Natural killer cell (primary cell): ENCODE results near the gene MXD4. TPM values are rescaled to one million over a fixed set of nuclear protein-coding genes. Genes with fewer than 3 reads are reported as not detected.

Experiments used
- ATAC-seq, 3 donors: fragments of 150-1000 bp in 2 of 3; fragments of 200-7000 bp in 1 of 3; cut with Tn5 transposase; 1 replicate in 1 of 3; 2 replicates in 2 of 3; pipeline ENCODE4 v1.10.0; 2021; ENCODE audit warnings: mild to moderate bottlenecking in 2 of 3, moderate library complexity in 2 of 3
- DNase-seq, 2 donors: peaks; one replicate each; pipeline versions ENCODE4 v3.0.0 to v3.0.0-alpha.2; 2013 to 2021; ENCODE audit warnings: mixed read lengths in 1 of 2
- H3K27ac ChIP-seq: one replicate; pipeline ENCODE4 v1.5.1; 2013; ENCODE audit warnings: mild to moderate bottlenecking, low read length
- H3K27me3 ChIP-seq: one replicate; pipeline ENCODE4 v1.6.1; 2013; ENCODE audit warnings: low read length; ENCODE audit not compliant: control insufficient read depth, insufficient read depth
- H3K36me3 ChIP-seq: one replicate; pipeline ENCODE4 v1.6.1; 2013; ENCODE audit warnings: low read length; ENCODE audit not compliant: control insufficient read depth, insufficient read depth
- H3K4me1 ChIP-seq: one replicate; pipeline ENCODE4 v1.6.1; 2013; ENCODE audit warnings: low read length; ENCODE audit not compliant: control insufficient read depth, insufficient read depth
- H3K4me3 ChIP-seq: one replicate; pipeline ENCODE4 v1.5.1; 2013; ENCODE audit warnings: low read length
- H3K9me3 ChIP-seq: one replicate; pipeline ENCODE4 v1.6.1; 2013; ENCODE audit warnings: low read length; ENCODE audit not compliant: control insufficient read depth, insufficient read depth
- H3K27ac Mint-ChIP-seq, 2 donors: one replicate each; pipeline ENCODE4 v1.8.0; 2022; ENCODE audit warnings: mild to moderate bottlenecking in 2 of 2, mixed read lengths in 2 of 2, moderate library complexity in 1 of 2
- H3K27me3 Mint-ChIP-seq, 2 donors: one replicate each; pipeline ENCODE4 v1.8.0; 2022; ENCODE audit warnings: low read depth in 2 of 2, mixed read lengths in 2 of 2
- H3K36me3 Mint-ChIP-seq: one replicate; pipeline ENCODE4 v1.8.0; 2022; ENCODE audit warnings: mixed read lengths
- H3K4me1 Mint-ChIP-seq, 2 donors: one replicate each; pipeline ENCODE4 v1.8.0; 2022; ENCODE audit warnings: mixed read lengths in 2 of 2
- H3K4me3 Mint-ChIP-seq: one replicate; pipeline ENCODE4 v1.8.0; 2022; ENCODE audit warnings: mild to moderate bottlenecking, moderate library complexity, mixed read lengths
- H3K9me3 Mint-ChIP-seq, 2 donors: one replicate each; pipeline ENCODE4 v1.8.0; 2022; ENCODE audit warnings: mixed read lengths in 2 of 2
- WGBS: methylation state at CpG from one replicate; pipeline ENCODE4 v1.1.7; 2013; ENCODE audit warnings: missing lambda C conversion rate; ENCODE audit not compliant: insufficient coverage; 5-methylcytosine and 5-hydroxymethylcytosine counted together
- intact Hi-C: fragments of 100-400 bp; cut with micrococcal nuclease; formaldehyde crosslinking; loops from one replicate; pipeline ENCODE4 v1.14.2; 2022
- total RNA-seq, 4 donors: library from RNA; stranded (reverse); fragments of 120-200 nt in 1 of 4; gene quantifications; one replicate each; pipeline versions ENCODE4 v1.2.3 to v1.2.4, GENCODE V29; 2013 to 2022
- TF ChIP-seq, protein P1 (sequence below): fragments of 200-600 bp; IDR thresholded peaks from one replicate; pipeline ENCODE4 v1.8.0; 2022; ENCODE audit warnings: antibody characterized with exemption

The MXD4 gene
- total RNA-seq, 3 donors from 2014 or later (not counting 1 experiment from before 2014, with no cell fraction given), result 141 to 172 (median 166) TPM

DNA sequence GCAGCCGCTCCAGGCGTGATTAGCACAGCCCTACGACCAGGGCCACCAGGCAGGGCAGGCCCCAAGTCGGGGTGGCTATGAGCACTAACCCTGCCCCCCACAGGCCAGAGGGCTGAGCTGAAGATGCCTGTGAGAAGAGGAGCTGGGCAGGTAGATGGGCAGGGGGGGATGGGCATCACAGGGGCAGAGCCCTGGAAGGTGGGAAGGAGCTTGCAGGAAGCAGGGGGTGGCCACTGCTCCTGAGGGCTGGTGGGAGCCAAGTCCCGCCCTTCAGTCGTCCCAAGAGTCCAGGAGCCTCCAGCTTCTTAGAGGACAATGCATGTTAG, 7.3 kb upstream of the MXD4 start:
- Mint-ChIP-seq H3K27ac (no peak overlapping the region), H3K4me1 (peaks cover 4 to 18% of the 10 kb centered on the region in 2 donors), H3K27me3 (no peaks in the 10 kb centered on the region), H3K9me3 (no peaks in the 10 kb centered on the region), H3K36me3 (no peaks in the 10 kb centered on the region), H3K4me3 (no peak overlapping the region)
- Histone ChIP-seq H3K9me3 (no peaks in the 10 kb centered on the region), H3K36me3 (no peaks in the 10 kb centered on the region), H3K4me1 (peaks cover 15% of the 10 kb centered on the region), H3K27me3 (no peaks in the 10 kb centered on the region), H3K27ac (no peak overlapping the region), H3K4me3 (no peak overlapping the region)
- 88% methylated on average over 6 of the region's 6 CpGs for WGBS
- ATAC-seq (no peak), DNase-seq (no peak)
- intact Hi-C loops, result no loop called here
- TF ChIP-seq, protein P1, sequence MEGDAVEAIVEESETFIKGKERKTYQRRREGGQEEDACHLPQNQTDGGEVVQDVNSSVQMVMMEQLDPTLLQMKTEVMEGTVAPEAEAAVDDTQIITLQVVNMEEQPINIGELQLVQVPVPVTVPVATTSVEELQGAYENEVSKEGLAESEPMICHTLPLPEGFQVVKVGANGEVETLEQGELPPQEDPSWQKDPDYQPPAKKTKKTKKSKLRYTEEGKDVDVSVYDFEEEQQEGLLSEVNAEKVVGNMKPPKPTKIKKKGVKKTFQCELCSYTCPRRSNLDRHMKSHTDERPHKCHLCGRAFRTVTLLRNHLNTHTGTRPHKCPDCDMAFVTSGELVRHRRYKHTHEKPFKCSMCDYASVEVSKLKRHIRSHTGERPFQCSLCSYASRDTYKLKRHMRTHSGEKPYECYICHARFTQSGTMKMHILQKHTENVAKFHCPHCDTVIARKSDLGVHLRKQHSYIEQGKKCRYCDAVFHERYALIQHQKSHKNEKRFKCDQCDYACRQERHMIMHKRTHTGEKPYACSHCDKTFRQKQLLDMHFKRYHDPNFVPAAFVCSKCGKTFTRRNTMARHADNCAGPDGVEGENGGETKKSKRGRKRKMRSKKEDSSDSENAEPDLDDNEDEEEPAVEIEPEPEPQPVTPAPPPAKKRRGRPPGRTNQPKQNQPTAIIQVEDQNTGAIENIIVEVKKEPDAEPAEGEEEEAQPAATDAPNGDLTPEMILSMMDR, result no peak

DNA sequence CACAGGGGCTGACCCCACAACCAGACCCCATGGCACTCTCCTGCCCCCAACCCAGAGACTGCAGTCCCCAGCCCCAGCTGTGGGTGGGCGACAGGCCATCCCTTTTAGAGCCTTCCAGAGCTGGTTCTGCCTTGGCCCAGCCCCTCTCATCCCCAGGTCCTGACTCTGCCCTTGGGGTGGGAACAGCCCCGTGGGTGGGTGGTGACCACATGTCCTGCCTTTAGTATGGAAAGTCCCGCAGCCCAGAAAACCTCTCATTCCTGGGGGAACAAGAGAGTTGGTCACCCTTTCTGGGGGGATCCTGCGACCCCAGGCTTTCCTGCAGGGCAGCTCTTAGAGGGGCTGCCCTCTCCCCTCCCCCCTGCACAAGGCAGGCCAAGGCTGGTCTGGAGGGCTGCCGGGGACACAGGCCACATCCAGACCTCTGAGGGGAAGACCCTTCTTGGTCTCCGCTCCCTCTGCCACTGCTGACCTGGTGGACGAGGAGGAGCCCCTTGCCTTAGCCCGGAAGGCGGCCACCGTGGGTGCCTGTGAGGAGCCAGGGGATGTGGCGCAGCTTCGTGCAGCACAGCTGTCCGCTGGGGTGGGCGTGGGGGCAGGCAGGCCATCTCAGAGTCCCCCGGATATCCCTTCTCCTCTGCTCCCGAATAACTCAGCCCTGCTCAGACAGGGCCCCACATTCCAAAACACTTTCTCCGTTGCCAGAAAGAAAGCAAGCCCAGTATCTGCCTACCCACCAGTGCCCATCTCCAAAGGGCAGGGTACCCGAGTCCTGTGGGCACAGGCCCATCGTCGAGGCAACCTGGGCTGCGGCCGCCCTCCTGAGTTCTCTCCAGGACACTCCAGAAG, 6.7 kb upstream of the MXD4 start:
- intact Hi-C loops, result no loop called here
- no peak for ATAC-seq

DNA sequence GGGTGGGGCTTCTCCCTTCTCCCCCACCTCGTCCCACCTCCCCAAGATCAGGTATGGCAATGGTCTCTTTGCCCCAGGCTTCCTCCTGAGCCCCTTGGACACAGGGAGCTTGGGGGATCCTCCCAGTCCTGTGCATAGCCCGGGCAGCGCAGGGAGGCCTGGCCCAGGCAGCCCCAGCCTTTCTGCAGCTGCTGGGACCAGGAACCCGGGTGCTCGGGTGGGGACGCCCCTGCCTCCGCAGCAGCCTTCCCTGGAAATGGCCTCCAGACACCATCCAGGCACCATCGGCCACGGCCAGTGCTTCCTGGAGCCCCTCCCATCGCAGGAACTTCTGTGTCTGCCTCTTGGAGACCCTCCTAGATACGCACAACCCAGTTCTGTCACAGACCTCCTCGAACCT, 5.9 kb upstream of the MXD4 start:
- no peaks in the 10 kb centered on the region for H3K36me3 ChIP-seq
- no peak overlapping the region for H3K4me3 ChIP-seq
- H3K27me3 ChIP-seq, result no peaks in the 10 kb centered on the region
- no peak for DNase-seq
- no peaks in the 10 kb centered on the region for H3K9me3 ChIP-seq
- no peak overlapping the region for H3K27ac Mint-ChIP-seq
- intact Hi-C loops, result no loop called here
- 95% methylated on average over 12 of the region's 12 CpGs for WGBS
- H3K4me1 ChIP-seq, result peaks cover 14% of the 10 kb centered on the region
- no peak for ATAC-seq
- no peak overlapping the region for H3K4me3 Mint-ChIP-seq
- no peaks in the 10 kb centered on the region for H3K27me3 Mint-ChIP-seq
- TF ChIP-seq, protein P1, result no peak
- no peak overlapping the region for H3K27ac ChIP-seq
- H3K4me1 Mint-ChIP-seq, result peaks cover 0 to 9% of the 10 kb centered on the region in 2 donors
- H3K36me3 Mint-ChIP-seq, result no peaks in the 10 kb centered on the region
- H3K9me3 Mint-ChIP-seq, result no peaks in the 10 kb centered on the region

More for the DNA sequence above, 6.7 kb upstream of the MXD4 start:
- H3K9me3 Mint-ChIP-seq, result no peaks in the 10 kb centered on the region
- no peaks in the 10 kb centered on the region for H3K27me3 ChIP-seq
- H3K27ac Mint-ChIP-seq, result no peak overlapping the region
- H3K9me3 ChIP-seq, result no peaks in the 10 kb centered on the region
- TF ChIP-seq, protein P1, result no peak
- H3K36me3 ChIP-seq, result no peaks in the 10 kb centered on the region
- no peaks in the 10 kb centered on the region for H3K27me3 Mint-ChIP-seq
- peaks cover 15% of the 10 kb centered on the region for H3K4me1 ChIP-seq
- no peak overlapping the region for H3K27ac ChIP-seq
- no peaks in the 10 kb centered on the region for H3K36me3 Mint-ChIP-seq
- DNase-seq, result no peak
- whole genome bisulfite sequencing, result 91% methylated on average over 22 of the region's 22 CpGs
- H3K4me3 Mint-ChIP-seq, result no peak overlapping the region
- no peak overlapping the region for H3K4me3 ChIP-seq
- H3K4me1 Mint-ChIP-seq, result peaks cover 4 to 14% of the 10 kb centered on the region in 2 donors
